OCI-LY7 (cell line): ENCODE data around the gene ACACA. TPM values are rescaled to one million over a fixed set of nuclear protein-coding genes. Genes with fewer than 3 reads are reported as not detected.

Experiments used
- Bru-seq: library from RNA; stranded (reverse); fragments of 400-500 nt; gene quantifications from one replicate; lab custom pipeline; 2021; lab: Mats Ljungman, UMichigan
- BruChase-seq, 2 experiments: library from RNA; stranded (reverse); fragments of 400-500 nt; gene quantifications; one replicate each; lab custom pipeline; 2021; lab: Mats Ljungman, UMichigan
- BruUV-seq: library from RNA; stranded (reverse); fragments of 400-500 nt; replicated peaks from 2 replicates; lab custom pipeline; 2021; lab: Mats Ljungman, UMichigan
- CTCF ChIA-PET: fragments of 300-600 bp; sonication (Branson Sonifier 250); formaldehyde crosslinking; loops from one replicate; lab custom pipeline; 2022; ENCODE audit warnings: antibody characterized with exemption; ENCODE audit not compliant: unreplicated experiment; lab: Charles Lee
- POLR2A ChIA-PET: fragments of 300-600 bp; sonication (Branson Sonifier 250); formaldehyde crosslinking; loops from one replicate; lab custom pipeline; 2022; ENCODE audit warnings: antibody characterized with exemption; lab: Charles Lee
- DNase-seq: peaks from one replicate; pipeline ENCODE4 v3.0.0-alpha.2; 2015; ENCODE audit warnings: low spot score
- H2AFZ ChIP-seq: fragments of 200-600 bp; sonication (generic), shearing (Covaris generic); 2 replicates; pipeline ENCODE4 v1.6.1; 2014; ENCODE audit warnings: mild to moderate bottlenecking, antibody characterized with exemption, low read length, moderate library complexity
- H3K27ac ChIP-seq: fragments of 200-600 bp; sonication (generic); 2 replicates; pipeline ENCODE4 v1.5.1; 2014; ENCODE audit warnings: mixed run types, low read depth, mild to moderate bottlenecking, moderate library complexity, low read length, inconsistent platforms; ENCODE audit not compliant: poor library complexity, severe bottlenecking
- H3K36me3 ChIP-seq: fragments of 200-600 bp; sonication (generic); 2 replicates; pipeline ENCODE4 v1.6.1; 2014; ENCODE audit warnings: mild to moderate bottlenecking, antibody characterized with exemption, low read length, moderate library complexity, mixed read lengths; ENCODE audit not compliant: insufficient read depth
- H3K4me1 ChIP-seq: fragments of 200-600 bp; sonication (generic); 2 replicates; pipeline ENCODE4 v1.5.1; 2014; ENCODE audit warnings: mild to moderate bottlenecking, low read length; ENCODE audit not compliant: insufficient read depth, poor library complexity, severe bottlenecking
- H3K4me2 ChIP-seq: fragments of 200-600 bp; sonication (generic); 2 replicates; pipeline ENCODE4 v1.6.1; 2014; ENCODE audit warnings: mild to moderate bottlenecking, low read length
- H3K4me3 ChIP-seq: fragments of 200-600 bp; sonication (generic); 2 replicates; pipeline ENCODE4 v1.5.1; 2014; ENCODE audit warnings: mild to moderate bottlenecking, low read depth, low read length; ENCODE audit not compliant: poor library complexity, severe bottlenecking
- H3K79me2 ChIP-seq: fragments of 200-600 bp; sonication (generic); 2 replicates; pipeline ENCODE4 v1.6.1; 2016; ENCODE audit warnings: low read depth, mild to moderate bottlenecking, low read length, moderate library complexity, mixed read lengths; ENCODE audit not compliant: insufficient read depth
- H3K9me2 ChIP-seq: fragments of 200-600 bp; sonication (generic); 2 replicates; pipeline ENCODE4 v1.6.1; 2016; ENCODE audit warnings: mild to moderate bottlenecking, low read length, mixed read lengths; ENCODE audit not compliant: insufficient read depth
- H3K9me3 ChIP-seq: fragments of 200-600 bp; sonication (generic); 2 replicates; pipeline ENCODE4 v1.6.1; 2014; ENCODE audit warnings: mild to moderate bottlenecking, mixed run types, low read length, mixed read lengths
- H4K20me1 ChIP-seq: fragments of 200-600 bp; sonication (generic); 2 replicates; pipeline ENCODE4 v1.6.1; 2014; ENCODE audit warnings: mild to moderate bottlenecking, antibody characterized with exemption, low read length, moderate library complexity, mixed read lengths; ENCODE audit not compliant: insufficient read depth
- CTCF ChIP-seq: fragments of 200-600 bp; sonication (generic); conservative IDR thresholded peaks from 2 replicates; pipeline ENCODE4 v1.5.1; 2014; ENCODE audit warnings: mild to moderate bottlenecking, antibody characterized with exemption, low read length, moderate library complexity, mixed read lengths
- EZH2phosphoT487 ChIP-seq: fragments of 200-600 bp; sonication (generic); IDR thresholded peaks from 2 replicates; pipeline ENCODE4 v1.6.1; 2018; ENCODE audit warnings: low read depth, borderline replicate concordance, mild to moderate bottlenecking, mixed run types, antibody characterized with exemption, low read length, moderate library complexity, mixed read lengths
- intact Hi-C: fragments of 100-400 bp; cut with micrococcal nuclease; formaldehyde crosslinking; loops from one replicate; pipeline ENCODE4 v1.10.0; 2022; ENCODE audit not compliant: unreplicated experiment
- long read RNA-seq: library from polyadenylated mRNA; stranded (forward); transcript quantifications from one replicate; pipeline ENCODE4 v2.0.0, GENCODE V29; 2022
- total RNA-seq, 2 experiments: library from RNA; depleted of rRNA in 1 of 2; stranded (reverse); fragments of >200 nt in 1 of 2; shearing (Covaris generic) in 1 of 2; gene quantifications; 2 replicates each; pipeline ENCODE4 v1.2.3, GENCODE V29; 2014 to 2022

The ACACA gene
- total RNA-seq (2014; rRNA removed; shearing (Covaris generic)) (32.1 and 45.4 TPM in 2 replicates), total RNA-seq (2022) (80.5 and 98.3 TPM in 2 replicates), Bru-seq, nascent RNA (percentile 84 among the genes with signal in this experiment), BruChase-seq, experiment 1, labeled RNA remaining after a 6-hour chase (percentile 81 among the genes with signal in this experiment), BruChase-seq, experiment 2, labeled RNA remaining after a 2-hour chase (percentile 79 among the genes with signal in this experiment)
- long read RNA-seq, partial matches to known transcripts = 10 of 29 reads
- long read RNA-seq, other reads (novel, unspliced or antisense) = 19 of 29 reads

DNA sequence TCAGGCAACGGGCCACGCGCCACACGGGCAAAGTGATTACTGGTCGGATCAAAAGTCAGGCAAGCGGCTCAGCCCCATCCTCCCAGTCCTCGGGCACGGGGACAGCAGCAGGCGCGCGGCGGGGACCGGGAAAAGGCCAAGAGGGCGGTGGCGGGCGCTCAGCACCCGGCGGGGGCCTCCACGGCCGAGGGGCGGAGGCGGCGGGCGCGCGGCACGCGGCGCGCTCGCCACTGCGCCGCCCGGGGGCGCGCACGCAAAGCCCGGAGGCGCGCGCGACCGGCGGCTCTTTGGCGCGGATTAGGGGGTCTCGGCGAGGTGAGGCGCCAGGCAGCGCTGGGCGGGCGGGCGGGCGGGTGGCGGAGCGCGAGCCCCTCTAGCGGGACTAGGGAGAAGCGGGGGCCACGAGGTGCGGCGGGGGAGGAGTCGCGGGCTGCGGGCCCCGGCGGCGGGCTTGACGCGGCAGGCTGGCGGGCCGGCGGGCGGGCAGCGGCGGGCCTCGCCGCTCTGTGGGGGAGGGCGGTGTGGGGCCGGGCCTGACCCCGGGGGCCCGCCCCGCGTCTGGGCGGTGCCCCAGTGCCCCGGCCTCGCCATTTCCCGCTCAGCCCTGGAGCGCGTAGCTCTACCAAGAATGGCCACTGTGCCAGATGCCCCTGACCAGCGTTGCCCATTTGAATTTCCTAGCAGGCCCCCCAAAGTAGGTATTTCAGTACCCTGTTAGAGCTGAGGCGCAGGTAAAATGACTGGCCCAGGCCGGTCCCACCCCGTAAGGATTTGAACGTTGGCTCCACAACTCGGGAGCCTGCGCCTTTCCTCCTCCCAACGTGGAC lies at the start of gene ACACA, which contains the start of gene TADA2A:
Gene ACACA (minus strand): TSS at position 202 of the 827 bp plus-strand sequence. CDS start 537 bp downstream, outside the sequence.
Gene TADA2A (plus strand): TSS at position 252 of the 827 bp plus-strand sequence. CDS start 4,480 bp downstream, outside the sequence.
- ChIA-PET POLR2A (interaction anchor here (0.6 to 1.0 kb wide), 6 partner anchors 11 to 403 kb away, joined by 3 to 5 read pairs (median 4); no protein-coding TSS in a partner anchor), CTCF (no interaction called here)
- peaks cover 40% of the 10 kb centered on the region for H3K79me2 ChIP-seq
- peak; percentile 86 for DNase-seq
- H3K36me3 ChIP-seq = peaks cover 35% of the 10 kb centered on the region
- H3K9me2 ChIP-seq = no peaks in the 10 kb centered on the region
- H3K4me1 ChIP-seq = peaks cover 24% of the 10 kb centered on the region
- H3K27ac ChIP-seq = peak within 1 kb of the TSS; percentile 70
- intact Hi-C loops = loop anchor here (2.0 kb wide), 2 partner anchors 48 to 82 kb away; partner anchors contain the start of gene DUSP14
- H3K4me3 ChIP-seq = peak within 1 kb of the TSS; percentile 99
- no peaks in the 10 kb centered on the region for H4K20me1 ChIP-seq
- peak within 1 kb of the TSS; percentile 92 for H2AFZ ChIP-seq
- no TSS peak for BruUV-seq
- H3K4me2 ChIP-seq = peak within 1 kb of the TSS; percentile 92
- H3K9me3 ChIP-seq = no peaks in the 10 kb centered on the region
- TF ChIP-seq EZH2phosphoT487 (no peak), CTCF (0 out of 2 replicates have a peak, but pooled peaks have one; percentile 10)

DNA sequence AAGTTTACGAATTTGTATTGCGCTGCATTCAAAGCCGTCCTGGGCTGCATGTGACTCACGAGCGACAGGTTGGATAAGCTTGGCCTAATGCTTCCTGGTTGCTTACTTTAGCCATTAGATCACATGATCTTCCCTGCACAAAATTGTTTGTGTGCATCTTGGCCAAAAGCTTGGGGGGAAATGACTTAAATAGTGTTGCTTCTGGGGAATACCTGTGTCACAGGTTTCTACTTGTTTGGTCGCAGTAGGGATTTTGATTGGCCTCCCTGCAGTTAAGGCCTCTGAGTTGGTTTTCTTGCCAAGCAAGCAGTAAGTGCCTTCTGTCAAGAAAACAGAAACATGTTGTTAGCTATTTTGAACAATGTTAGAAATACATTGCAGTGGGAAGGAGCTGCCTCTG lies 43.5 kb upstream of the ACACA start:
- H3K4me2 ChIP-seq = no peak overlapping the region
- peaks cover 78% of the 10 kb centered on the region for H3K36me3 ChIP-seq
- no peaks in the 10 kb centered on the region for H3K9me3 ChIP-seq
- no peaks in the 10 kb centered on the region for H4K20me1 ChIP-seq
- no peak for DNase-seq
- H3K27ac ChIP-seq = no peak overlapping the region
- no peaks in the 10 kb centered on the region for H3K9me2 ChIP-seq
- ChIA-PET POLR2A (interaction anchor here (0.6 to 1.4 kb wide), 3 partner anchors 31 to 154 kb away, joined by 3 to 4 read pairs (median 3); no protein-coding TSS in a partner anchor), CTCF (interaction anchor here (0.9 kb wide), 1 partner anchor 12 kb away, joined by 3 read pairs; no protein-coding TSS in a partner anchor)
- intact Hi-C loops = no loop called here
- no TSS peak for BruUV-seq
- H2AFZ ChIP-seq = no peak overlapping the region
- no peaks in the 10 kb centered on the region for H3K4me1 ChIP-seq
- TF ChIP-seq EZH2phosphoT487 (no peak), CTCF (no peak)
- no peak overlapping the region for H3K4me3 ChIP-seq
- H3K79me2 ChIP-seq = no peaks in the 10 kb centered on the region
